Fibroblast of mammary gland (primary cell): Measurements from ENCODE around the gene BATF2.

Source experiments
- DNase-seq: peaks from one replicate; pipeline ENCODE4 v3.0.0-alpha.2; 2010; ENCODE audit warnings: low read depth
- H3K4me3 ChIP-seq: 2 replicates; pipeline ENCODE4 v1.5.1; 2011; ENCODE audit warnings: low read depth, mild to moderate bottlenecking, low read length, moderate library complexity; ENCODE audit not compliant: control insufficient read depth
- TF ChIP-seq, protein P1 (sequence below): conservative IDR thresholded peaks from 2 replicates; pipeline ENCODE4 v1.5.1; 2011; ENCODE audit warnings: low read depth, low read length, inconsistent platforms; ENCODE audit not compliant: control insufficient read depth, insufficient read depth

Gene BATF2

GRCh38 chr11:65017937-65018336 is 21.2 kb upstream of the BATF2 start:
- H3K4me3 ChIP-seq, result no peak overlapping the region
- no peak for DNase-seq
- TF ChIP-seq, protein P1, sequence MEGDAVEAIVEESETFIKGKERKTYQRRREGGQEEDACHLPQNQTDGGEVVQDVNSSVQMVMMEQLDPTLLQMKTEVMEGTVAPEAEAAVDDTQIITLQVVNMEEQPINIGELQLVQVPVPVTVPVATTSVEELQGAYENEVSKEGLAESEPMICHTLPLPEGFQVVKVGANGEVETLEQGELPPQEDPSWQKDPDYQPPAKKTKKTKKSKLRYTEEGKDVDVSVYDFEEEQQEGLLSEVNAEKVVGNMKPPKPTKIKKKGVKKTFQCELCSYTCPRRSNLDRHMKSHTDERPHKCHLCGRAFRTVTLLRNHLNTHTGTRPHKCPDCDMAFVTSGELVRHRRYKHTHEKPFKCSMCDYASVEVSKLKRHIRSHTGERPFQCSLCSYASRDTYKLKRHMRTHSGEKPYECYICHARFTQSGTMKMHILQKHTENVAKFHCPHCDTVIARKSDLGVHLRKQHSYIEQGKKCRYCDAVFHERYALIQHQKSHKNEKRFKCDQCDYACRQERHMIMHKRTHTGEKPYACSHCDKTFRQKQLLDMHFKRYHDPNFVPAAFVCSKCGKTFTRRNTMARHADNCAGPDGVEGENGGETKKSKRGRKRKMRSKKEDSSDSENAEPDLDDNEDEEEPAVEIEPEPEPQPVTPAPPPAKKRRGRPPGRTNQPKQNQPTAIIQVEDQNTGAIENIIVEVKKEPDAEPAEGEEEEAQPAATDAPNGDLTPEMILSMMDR, result no peak

DNA sequence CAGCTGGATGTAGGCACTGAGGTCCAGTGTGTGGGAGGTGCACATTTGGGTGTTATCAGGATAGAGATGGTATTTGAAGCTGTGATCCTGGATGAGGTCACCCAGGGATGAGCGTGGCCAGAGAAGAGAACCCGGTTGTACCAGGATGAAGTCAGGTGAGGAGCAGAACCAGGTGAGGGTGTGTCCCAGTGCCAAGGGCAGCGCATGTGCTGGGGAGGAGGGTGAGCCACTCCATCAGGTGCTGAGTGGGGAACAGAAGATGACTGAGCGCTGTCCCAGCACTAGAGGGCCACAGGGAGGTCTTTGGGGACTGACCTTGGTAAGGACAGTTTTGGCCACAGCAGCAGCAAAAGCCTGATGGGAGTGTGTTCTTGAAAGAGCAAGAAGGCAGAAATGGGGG is 19.9 kb upstream of the BATF2 start:
- no peak overlapping the region for H3K4me3 ChIP-seq
- TF ChIP-seq, protein P1, result no peak
- DNase-seq, result no peak

DNA sequence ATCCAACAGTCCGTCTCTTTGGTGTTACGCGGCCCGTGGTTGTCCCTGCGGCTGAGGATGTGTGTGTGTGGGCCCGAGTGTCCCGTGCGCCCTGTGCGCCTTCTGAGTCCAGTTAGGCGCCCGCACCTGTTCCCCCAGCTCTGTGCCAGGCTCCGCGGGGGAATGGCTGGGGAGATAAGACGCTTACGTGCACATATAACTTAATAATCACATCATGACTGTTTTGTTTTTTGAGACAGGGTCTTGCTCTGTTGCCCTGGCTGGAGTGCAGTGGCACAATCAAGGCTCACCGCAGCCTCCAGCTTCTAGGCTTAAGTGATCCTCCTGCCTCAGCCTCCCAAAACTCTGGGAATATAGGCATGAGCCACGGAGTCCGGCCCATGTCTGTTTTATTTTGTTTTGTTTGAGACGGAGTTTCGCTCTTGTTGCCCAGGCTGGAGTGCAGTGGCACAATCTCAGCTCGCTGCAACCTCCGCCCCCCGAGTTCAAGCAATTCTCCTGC is 18.0 kb upstream of the BATF2 start:
- peak; percentile 19 for DNase-seq
- TF ChIP-seq, protein P1, result no peak
- H3K4me3 ChIP-seq, result peak overlapping the region; percentile 77

DNA sequence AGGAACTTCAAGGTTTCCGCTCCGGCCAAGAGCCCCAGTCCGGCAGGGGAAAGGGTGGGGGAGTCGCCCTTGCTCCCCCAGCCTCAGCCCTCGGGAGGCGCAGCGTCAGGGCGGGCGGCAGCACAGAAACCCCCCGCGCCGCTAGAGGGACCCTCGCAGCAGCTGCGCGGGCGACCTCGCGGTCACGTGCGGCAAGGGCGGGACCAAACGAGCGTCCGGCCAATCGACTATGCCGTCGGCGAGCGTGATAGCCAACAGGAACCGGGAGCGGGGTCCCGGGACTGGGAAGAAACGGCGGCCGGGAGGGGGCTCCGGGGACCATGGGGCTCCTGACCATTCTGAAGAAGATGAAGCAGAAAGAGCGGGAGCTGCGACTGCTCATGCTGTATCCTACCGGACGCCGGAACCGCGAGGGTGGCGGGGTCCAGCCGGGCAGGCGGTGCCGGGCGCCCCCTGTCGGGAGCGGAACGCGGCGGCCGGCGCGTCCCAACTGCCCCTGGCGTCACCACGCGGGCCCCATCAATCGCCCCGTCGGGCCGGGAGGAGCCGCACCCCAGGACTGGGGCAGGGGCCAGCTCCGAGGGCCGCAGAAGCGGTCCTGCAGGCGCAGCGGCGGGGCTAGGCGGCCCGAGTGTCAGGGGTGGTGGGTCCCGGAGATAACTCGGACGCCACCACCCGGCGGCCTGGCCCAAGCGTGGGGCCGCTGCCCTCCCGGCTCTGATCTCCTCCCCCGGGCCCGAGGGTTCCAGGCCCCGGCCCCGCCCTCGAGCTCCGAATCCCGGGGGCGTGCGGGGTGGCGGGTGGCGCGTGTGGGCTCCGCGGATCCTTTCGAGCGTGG is 17.3 kb upstream of the BATF2 start, which contains the start of gene ARL2:
TSS of gene ARL2 (plus strand) at position 273 of the 838 bp plus-strand sequence. CDS start at position 321, 48 bp downstream.
- TF ChIP-seq, protein P1, result peak; percentile 27
- H3K4me3 ChIP-seq, result peak within 1 kb of the TSS; percentile 77
- DNase-seq, result peak; percentile 83

- peak overlapping the region; percentile 77 for H3K4me3 ChIP-seq
- DNase-seq, result peak; percentile 82
These were observed 16.5 kb upstream of the BATF2 start for GRCh38 chr11:65013130-65013887.

GRCh38 chr11:65008873-65009272 is 12.1 kb upstream of the BATF2 start:
- no peak overlapping the region for H3K4me3 ChIP-seq
- no peak for DNase-seq

More at GRCh38 chr11:65013130-65013887, 16.5 kb upstream of the BATF2 start:
- TF ChIP-seq, protein P1, result peak; percentile 72

More at GRCh38 chr11:65008873-65009272, 12.1 kb upstream of the BATF2 start:
- TF ChIP-seq, protein P1, result no peak
